GM23248 (cell line): Measurements from ENCODE around the gene ARID1B.

ENCODE experiments used
- EZH2 ChIP-seq: fragments of 200-600 bp; sonication (generic); IDR thresholded peaks from 2 replicates; pipeline ENCODE4 v1.6.1; 2018; ENCODE audit warnings: antibody characterized with exemption, mild to moderate bottlenecking; ENCODE audit not compliant: insufficient read depth, poor library complexity, severe bottlenecking
- EZH2phosphoT487 ChIP-seq: fragments of 200-600 bp; sonication (generic); IDR thresholded peaks from 2 replicates; pipeline ENCODE4 v1.6.1; 2018; ENCODE audit warnings: antibody characterized with exemption, moderate library complexity, mild to moderate bottlenecking, low read depth; ENCODE audit not compliant: insufficient read depth

GRCh38 chr6:156946370-156946936 is 169.3 kb downstream of the ARID1B start:
- no peak for TF ChIP-seq EZH2
- TF ChIP-seq EZH2phosphoT487 = no peak
